K562 (cell line): ENCODE measurements around the gene TMEM101.

Experiments used
- NR3C1 ChIP-seq: sonication (generic); formaldehyde crosslinking; IDR thresholded peaks from 2 replicates; pipeline ENCODE4 v1.8.1; 2022; ENCODE audit warnings: missing genetic modification reagents
- POLR2A ChIP-seq: fragments of 450-650 bp; conservative IDR thresholded peaks from 2 replicates; pipeline ENCODE4 v1.6.1; 2016
- ZNF780A ChIP-seq: fragments of 250-450 bp; sonication (Bioruptor Pico); IDR thresholded peaks from 2 replicates; pipeline ENCODE4 v1.5.0; 2021; ENCODE audit warnings: mild to moderate bottlenecking

DNA sequence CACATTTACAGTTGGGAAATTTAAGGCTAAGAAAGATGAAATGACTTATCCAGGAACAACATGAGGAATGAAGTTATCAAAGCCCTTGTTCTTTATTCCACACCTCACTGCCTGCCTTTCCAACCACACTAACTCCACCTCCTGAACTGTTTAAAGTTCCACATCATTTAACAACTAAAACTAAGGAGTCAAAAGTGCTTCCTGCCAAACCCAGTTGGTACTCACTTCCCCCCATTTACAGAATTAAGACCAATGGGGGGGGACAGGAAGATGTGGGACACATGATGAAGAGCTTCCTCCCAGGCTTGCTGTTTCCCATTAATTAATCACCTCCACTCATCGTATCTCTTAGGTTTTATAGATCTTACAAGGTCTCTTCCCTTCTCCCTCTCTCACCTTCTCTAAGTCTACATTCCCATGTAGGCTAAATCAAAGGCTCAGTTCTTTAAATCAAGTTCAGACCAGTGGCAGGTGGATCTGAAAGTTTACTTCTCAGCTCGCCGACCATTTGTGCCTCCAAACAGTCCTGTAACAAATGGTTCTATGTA lies 19.2 kb upstream of the TMEM101 start:
- TF ChIP-seq POLR2A (peak; percentile 30; the same call in 1 of the 2 replicates), ZNF780A (CRISPR knock-in tag) (no peak), NR3C1 (CRISPR knock-in tag) (no peak)
